NB4 (cell line): Measurements from ENCODE around the gene APH1B.

ENCODE experiments used
- DNase-seq: peaks from one replicate; pipeline ENCODE4 v3.0.0; 2010; ENCODE audit warnings: low read depth
- H3K4me3 ChIP-seq: one replicate; pipeline ENCODE4 v1.5.1; 2011; ENCODE audit warnings: mild to moderate bottlenecking, low read depth, low read length, moderate library complexity
- MAX ChIP-seq: IDR thresholded peaks from 2 replicates; pipeline ENCODE4 v1.6.1; 2011; ENCODE audit warnings: low read depth, low read length
- MYC ChIP-seq: IDR thresholded peaks from 2 replicates; pipeline ENCODE4 v1.6.1; 2011; ENCODE audit warnings: low read depth, low read length
- POLR2A ChIP-seq: IDR thresholded peaks from 2 replicates; pipeline ENCODE4 v1.6.1; 2011; ENCODE audit warnings: mild to moderate bottlenecking; ENCODE audit not compliant: insufficient read length; ENCODE audit errors: extremely low read depth
- TF ChIP-seq, protein P1 (sequence below): IDR thresholded peaks from one replicate; pipeline ENCODE4 v1.5.1; 2012; ENCODE audit warnings: low read depth, low read length

APH1B gene

DNA sequence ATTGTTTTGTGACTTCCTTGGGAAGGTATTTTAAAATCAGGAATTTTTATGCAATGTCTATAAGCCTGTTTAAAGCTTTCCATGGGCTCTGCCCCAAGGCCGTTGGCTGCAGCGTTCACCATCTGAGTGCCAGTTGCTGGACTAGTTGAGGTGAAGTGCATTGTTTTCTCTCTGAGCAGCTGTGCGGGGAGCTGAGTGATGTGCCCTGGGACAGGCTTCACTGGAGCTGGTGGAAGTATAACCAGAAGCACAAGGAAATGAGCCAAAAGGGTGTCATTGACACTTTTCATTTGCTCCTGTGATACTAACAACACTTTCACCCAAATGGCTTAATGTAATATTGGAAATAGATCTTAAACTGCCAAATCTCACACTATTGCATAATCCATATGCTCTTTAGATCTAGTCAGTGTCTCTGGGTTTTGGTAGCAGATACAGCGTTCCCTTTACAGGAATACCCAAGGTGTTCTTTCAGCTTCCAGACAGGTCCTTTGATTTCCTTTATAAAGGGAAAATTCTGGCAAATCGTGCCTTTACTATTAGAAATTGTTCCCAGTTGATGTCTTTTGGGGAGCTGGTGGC is 29.2 kb downstream of the APH1B start:
- no peak for DNase-seq
- no peak for TF ChIP-seq MYC
- TF ChIP-seq, protein P1, sequence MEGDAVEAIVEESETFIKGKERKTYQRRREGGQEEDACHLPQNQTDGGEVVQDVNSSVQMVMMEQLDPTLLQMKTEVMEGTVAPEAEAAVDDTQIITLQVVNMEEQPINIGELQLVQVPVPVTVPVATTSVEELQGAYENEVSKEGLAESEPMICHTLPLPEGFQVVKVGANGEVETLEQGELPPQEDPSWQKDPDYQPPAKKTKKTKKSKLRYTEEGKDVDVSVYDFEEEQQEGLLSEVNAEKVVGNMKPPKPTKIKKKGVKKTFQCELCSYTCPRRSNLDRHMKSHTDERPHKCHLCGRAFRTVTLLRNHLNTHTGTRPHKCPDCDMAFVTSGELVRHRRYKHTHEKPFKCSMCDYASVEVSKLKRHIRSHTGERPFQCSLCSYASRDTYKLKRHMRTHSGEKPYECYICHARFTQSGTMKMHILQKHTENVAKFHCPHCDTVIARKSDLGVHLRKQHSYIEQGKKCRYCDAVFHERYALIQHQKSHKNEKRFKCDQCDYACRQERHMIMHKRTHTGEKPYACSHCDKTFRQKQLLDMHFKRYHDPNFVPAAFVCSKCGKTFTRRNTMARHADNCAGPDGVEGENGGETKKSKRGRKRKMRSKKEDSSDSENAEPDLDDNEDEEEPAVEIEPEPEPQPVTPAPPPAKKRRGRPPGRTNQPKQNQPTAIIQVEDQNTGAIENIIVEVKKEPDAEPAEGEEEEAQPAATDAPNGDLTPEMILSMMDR, result no peak
- H3K4me3 ChIP-seq, result no peak overlapping the region

GRCh38 chr15:63308491-63308890 is 31.1 kb downstream of the APH1B start:
- H3K4me3 ChIP-seq, result no peak overlapping the region
- DNase-seq, result no peak
- TF ChIP-seq, protein P1, result no peak
- TF ChIP-seq POLR2A (no peak), MYC (no peak)

GRCh38 chr15:63308947-63309346 is 31.5 kb downstream of the APH1B start:
- no peak overlapping the region for H3K4me3 ChIP-seq
- TF ChIP-seq MAX, result no peak
- no peak for TF ChIP-seq POLR2A
- no peak for TF ChIP-seq MYC
- TF ChIP-seq, protein P1, result no peak
- DNase-seq, result no peak

GRCh38 chr15:63310646-63311045 is 33.2 kb downstream of the APH1B start:
- no peak for DNase-seq
- TF ChIP-seq MAX, result no peak
- TF ChIP-seq, protein P1, result no peak
- TF ChIP-seq MYC, result no peak
- TF ChIP-seq POLR2A, result no peak
- no peak overlapping the region for H3K4me3 ChIP-seq

DNA sequence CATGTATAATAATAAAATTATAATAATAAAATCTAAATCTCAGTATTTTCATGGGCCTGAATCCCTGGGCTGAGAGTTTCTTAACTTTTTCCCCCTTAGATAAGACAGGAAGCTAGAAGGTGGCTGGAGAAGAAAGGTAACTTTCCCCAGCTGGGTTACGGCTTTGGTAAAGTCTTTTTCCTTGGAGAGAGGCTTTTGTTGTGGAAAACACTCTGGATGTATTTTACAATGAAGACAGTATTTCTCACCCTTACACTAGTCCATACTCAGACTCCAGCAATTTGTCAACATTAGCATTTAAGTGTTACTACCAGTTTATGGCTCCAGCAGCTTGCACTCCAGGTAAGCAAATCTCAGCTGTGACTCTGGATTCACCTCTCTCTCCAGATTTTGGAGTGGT is 34.9 kb downstream of the APH1B start:
- H3K4me3 ChIP-seq, result no peak overlapping the region
- TF ChIP-seq MAX (no peak), POLR2A (no peak), MYC (no peak)
- TF ChIP-seq, protein P1, result no peak
- no peak for DNase-seq

DNA sequence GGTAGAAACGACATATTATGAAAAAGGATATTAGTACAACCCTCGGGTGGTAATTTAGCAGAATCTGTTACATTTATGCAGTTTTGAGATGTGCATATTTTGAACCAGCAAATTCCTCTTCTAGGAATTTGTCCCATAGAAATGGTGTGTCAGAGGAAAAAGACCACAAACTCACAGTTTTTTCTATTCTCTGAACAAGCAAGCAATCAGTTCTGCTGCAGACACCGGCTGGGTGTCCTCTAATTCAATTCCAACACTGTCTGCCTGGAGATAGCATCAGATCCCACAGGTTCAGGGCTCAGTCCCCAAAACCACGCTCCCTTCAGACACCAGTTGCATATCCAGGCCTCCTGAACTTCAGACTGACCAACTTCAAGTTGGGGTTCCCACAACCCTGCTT is 36.4 kb downstream of the APH1B start:
- H3K4me3 ChIP-seq, result no peak overlapping the region
- no peak for TF ChIP-seq POLR2A
- no peak for TF ChIP-seq MAX
- TF ChIP-seq, protein P1, result no peak
- TF ChIP-seq MYC, result no peak
- DNase-seq, result no peak
